ENCODE data around the gene KLHL1.
"Not testable (repeated sequence)": the region's sequence is repeated elsewhere in the genome, so short reads cannot be mapped to it uniquely, and the experiment has no call there.

The KLHL1 gene

GRCh38 chr13:70108356-70109105, at the start of gene KLHL1:
KLHL1 (minus strand) TSS chr13:70108452; CDS start chr13:70107699, 753 bp downstream.
- peak in 7 of 56 donors; percentile 0 to 14 (median 4) for DNase-seq

GRCh38 chr13:70142658-70143057, 34.4 kb upstream of the KLHL1 start:
- not testable (repeated sequence) for DNase-seq

- no peak for DNase-seq
Observed at GRCh38 chr13:70128098-70128497, 19.8 kb upstream of the KLHL1 start.

GRCh38 chr13:70125693-70126092, 17.4 kb upstream of the KLHL1 start:
- DNase-seq: no peak

GRCh38 chr13:70117338-70117905, 9.2 kb upstream of the KLHL1 start:
- DNase-seq: no peak

- peak in 7 of 56 donors; percentile 1 to 17 (median 7) for DNase-seq
Observed at GRCh38 chr13:70107498-70108281, 562 bp downstream of the KLHL1 start, which contains the start of gene ATXN8OS. ATXN8OS (plus strand) TSS chr13:70107826.

- peak in 4 of 56 donors; percentile 0 to 17 (median 4) for DNase-seq
Observed at GRCh38 chr13:70107125-70107497, 1.1 kb downstream of the KLHL1 start.

GRCh38 chr13:70104481-70104880, 3.8 kb downstream of the KLHL1 start:
- DNase-seq: no peak

- DNase-seq: no peak
Observed at GRCh38 chr13:70098669-70099068, 9.6 kb downstream of the KLHL1 start.

- no peak for DNase-seq
Observed at GRCh38 chr13:70090036-70090723, 18.1 kb downstream of the KLHL1 start.

- DNase-seq: no peak
Observed at GRCh38 chr13:70088926-70089325, 19.3 kb downstream of the KLHL1 start.

- DNase-seq: no peak
Observed at GRCh38 chr13:70087247-70087646, 21.0 kb downstream of the KLHL1 start.

- DNase-seq: peak in 6 of 56 donors; percentile 0 to 17 (median 1)
Observed at GRCh38 chr13:70080012-70080411, 28.2 kb downstream of the KLHL1 start.

- DNase-seq: no peak
Observed at GRCh38 chr13:70054572-70054971, 53.7 kb downstream of the KLHL1 start.

- DNase-seq: no peak
Observed at GRCh38 chr13:70051531-70051930, 56.7 kb downstream of the KLHL1 start.

- no peak for DNase-seq
Observed at GRCh38 chr13:70043685-70044084, 64.6 kb downstream of the KLHL1 start.

- no peak for DNase-seq
Observed at GRCh38 chr13:70042193-70042592, 66.1 kb downstream of the KLHL1 start.

GRCh38 chr13:70034286-70034685, 74.0 kb downstream of the KLHL1 start:
- peak in 1 of 56 donors; percentile 4 for DNase-seq

GRCh38 chr13:70027551-70027950, 80.7 kb downstream of the KLHL1 start:
- DNase-seq: no peak

- DNase-seq: no peak
Observed at GRCh38 chr13:70023516-70023915, 84.7 kb downstream of the KLHL1 start.

- no peak for DNase-seq
Observed at GRCh38 chr13:70022646-70023045, 85.6 kb downstream of the KLHL1 start.

GRCh38 chr13:70016116-70016515, 92.1 kb downstream of the KLHL1 start:
- DNase-seq: no peak

Measured in amygdala (tissue), 56 donors.